Activated CD4-positive, alpha-beta T cell treated with anti-CD3 and anti-CD28 coated beads, Interleukin-2, amount 50 U/mL, for 24 hours (primary cell): ENCODE data around the gene GPRC5A.
"Not testable (repeated sequence)": the region's sequence is repeated elsewhere in the genome, so short reads cannot be mapped to it uniquely, and the experiment has no call there.

Experiments
- DNase-seq, 2 donors: peaks; one replicate each; pipeline ENCODE4 v3.0.0-alpha.2; 2020; ENCODE audit warnings: low read depth in 1 of 2, low spot score in 1 of 2

The GPRC5A gene, protein sequence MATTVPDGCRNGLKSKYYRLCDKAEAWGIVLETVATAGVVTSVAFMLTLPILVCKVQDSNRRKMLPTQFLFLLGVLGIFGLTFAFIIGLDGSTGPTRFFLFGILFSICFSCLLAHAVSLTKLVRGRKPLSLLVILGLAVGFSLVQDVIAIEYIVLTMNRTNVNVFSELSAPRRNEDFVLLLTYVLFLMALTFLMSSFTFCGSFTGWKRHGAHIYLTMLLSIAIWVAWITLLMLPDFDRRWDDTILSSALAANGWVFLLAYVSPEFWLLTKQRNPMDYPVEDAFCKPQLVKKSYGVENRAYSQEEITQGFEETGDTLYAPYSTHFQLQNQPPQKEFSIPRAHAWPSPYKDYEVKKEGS

DNA sequence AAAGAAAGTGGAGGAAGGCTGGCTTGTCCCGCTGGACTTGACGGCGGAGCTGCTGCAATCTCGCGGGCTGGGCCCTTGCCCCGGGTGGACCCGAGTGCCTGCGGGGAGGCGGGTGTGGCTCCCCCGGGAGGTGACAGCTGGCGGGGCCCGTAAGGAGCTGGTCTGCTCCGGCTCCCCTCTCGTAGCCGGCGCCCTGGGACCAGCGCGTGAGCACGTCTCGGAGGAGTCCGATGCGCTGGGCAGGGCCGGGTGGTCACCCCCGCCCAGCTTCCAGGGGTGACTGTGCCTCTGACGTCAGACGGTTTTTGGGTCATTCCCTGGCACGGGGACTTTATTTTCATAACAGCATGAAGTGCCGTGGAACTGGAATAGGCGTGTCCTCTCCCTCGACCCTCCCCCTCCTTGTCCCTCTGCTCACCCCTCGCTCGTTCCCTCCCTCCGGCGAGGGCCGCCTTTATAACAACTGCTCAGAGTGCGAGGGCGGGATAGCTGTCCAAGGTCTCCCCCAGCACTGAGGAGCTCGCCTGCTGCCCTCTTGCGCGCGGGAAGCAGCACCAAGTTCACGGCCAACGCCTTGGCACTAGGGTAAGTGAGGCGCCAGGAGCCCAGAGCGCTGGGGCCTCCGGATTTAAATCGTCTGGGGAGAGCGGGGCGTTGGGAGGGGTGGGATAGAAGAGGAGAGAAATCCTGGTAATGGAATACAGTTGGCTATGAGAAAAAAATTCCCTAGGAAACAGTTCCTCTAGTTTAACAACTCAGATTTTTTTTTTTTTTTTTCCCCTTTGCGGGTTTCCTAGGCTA lies at the start of gene GPRC5A:
Gene GPRC5A (plus strand): TSS at position 483 of the 801 bp plus-strand sequence. CDS start 16,688 bp downstream, outside the sequence.
- DNase-seq, result no peak

DNA sequence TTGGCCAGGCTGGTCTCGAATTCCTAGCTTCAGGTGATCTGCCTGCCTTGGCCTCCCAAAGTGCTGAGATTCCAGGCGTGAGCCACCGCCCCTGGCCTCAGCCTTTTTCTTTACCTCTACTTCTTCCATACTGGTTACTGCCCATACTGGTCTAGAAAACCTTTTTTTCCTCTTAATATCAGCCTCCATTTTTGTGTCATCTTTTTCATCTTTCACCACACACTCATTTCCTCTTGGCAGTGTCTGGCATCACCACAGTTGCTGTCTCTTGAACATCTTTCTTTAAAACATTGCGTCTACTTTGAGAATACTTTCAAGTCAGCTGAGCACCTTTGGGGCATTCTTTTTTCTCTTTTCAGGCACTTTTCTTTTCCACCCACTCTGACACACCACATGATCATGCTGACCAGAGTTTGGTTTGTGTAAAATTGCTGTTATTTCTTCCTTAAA lies 45.5 kb upstream of the GPRC5A start:
- no peak for DNase-seq

DNA sequence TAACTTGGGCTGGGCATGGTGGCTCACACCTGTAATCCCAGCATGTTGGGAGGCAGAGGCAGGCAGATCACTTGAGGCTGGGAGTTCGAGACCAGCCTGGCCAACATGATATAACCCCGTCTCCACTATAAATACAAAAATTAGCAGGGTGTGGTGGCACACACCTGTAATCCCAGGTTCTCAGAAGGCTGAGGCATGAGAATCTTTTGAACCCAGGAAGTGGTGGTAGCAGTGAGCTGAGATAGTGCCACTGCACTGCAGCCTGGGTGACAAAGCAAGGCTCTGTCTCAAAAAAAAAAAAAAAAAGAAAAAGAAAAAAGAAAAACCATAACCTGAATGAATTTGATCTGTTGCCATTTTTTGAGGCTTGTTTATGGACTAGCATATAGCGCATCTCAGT lies 44.6 kb upstream of the GPRC5A start:
- DNase-seq, result not testable (repeated sequence)

DNA sequence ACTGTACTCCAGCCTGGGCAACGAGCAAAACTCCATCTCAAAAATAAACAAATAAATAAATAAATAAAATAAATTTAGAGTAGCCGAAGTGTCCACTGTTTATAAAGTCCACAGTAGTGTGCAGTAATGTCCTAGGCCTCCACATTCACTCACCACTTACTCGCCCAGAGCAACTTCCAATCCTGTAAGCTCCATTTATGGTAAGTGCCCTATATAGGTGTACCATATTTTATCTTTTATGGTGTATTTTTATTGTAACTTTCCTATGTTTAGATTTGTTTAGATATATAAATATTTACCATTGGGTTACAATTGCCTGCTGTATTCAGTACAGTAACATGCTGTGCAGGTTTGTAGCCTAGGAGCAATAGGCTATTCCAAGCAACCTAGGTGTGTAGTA lies 37.9 kb upstream of the GPRC5A start:
- no peak for DNase-seq

DNA sequence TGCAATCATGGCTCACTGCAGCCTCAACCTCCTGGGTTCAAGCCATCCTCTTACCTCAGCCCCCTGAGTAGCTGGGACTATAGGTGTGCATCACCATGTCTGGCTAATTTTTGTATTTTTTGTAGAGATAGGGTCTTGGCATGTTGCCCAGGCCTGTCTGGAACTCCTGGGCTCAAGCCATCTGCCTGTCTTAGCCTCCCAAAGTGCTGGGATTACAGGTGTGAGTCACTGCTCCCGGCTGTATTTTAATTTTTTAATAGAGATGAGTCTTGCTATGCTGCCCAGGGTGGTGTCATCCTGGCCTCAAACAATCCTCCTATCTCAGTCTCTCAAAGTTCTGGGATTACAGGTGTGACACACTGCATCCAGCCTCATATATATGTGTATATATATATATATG lies 31.7 kb upstream of the GPRC5A start:
- no peak for DNase-seq

DNA sequence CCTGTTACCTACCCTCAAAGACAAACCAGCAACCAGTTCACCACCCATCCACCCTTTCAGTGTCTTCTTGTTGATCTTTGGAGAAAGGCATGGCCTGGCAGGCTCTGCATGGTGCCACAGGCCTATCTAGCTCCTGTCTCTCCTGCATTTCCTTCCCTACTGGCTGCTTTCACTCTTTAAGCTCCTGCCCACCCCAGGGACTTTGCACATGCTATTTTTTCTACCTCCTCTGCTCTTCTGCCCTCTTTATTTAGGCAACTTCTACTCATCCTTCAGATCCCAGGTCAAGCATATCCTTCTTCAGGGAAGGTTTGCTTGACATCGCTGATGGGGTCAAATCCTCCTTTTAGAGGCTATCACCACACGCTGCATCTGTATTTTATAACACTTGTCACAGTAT lies 27.1 kb upstream of the GPRC5A start:
- DNase-seq, result no peak

DNA sequence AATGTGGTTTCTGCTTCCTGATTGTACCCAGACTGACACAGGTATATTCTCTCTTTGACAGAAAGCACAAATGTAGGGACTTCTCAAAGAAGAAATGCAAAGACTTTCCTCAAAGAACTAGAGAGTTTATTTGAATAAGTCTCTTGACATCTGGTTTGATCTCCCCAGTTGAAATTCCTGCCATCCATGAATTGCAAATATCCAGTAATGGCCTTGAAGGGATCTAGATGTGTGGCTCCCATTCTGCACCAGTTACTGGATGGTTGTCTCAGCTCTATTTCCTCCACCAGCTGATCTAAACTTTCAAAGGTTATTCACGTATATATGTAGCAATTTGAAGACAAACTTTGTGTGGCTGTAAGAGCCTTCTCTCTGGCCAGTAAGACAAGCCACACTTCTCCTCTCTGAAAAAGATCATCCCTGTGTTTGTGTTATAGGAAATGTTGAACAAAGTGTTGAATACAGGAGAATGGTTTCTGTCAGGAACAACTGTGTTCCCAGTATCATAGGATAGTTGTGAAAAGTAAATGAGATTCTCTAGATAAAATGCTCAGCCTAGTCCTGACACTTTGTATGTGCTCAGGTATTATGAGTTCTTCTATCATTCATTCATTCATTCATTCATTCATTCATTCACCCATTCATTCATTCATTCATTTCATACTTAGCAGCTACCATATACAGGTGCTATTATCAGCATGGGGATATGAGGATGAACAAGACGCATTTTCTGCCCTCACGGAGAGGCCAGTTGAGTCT lies 22.7 kb upstream of the GPRC5A start:
- DNase-seq, result no peak

DNA sequence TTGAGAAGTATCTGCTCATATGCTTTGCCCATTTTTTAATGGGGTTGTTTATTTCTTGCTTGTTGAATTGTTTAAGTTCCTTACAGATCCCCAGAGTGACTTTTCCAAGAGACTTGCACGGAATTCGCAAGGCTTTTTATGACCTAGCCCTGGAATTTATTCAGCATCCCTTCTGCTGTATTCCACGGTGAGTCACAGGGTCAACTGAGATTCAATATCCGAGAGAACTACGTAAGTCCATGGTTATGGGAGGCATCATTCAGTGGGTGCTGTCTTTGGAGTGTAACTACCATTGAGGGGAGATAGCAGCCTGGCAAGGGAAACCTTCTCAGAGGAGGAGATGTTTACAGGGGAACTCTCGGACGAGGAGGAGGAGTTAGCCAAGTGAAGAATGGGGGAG lies 20.9 kb upstream of the GPRC5A start:
- no peak for DNase-seq

DNA sequence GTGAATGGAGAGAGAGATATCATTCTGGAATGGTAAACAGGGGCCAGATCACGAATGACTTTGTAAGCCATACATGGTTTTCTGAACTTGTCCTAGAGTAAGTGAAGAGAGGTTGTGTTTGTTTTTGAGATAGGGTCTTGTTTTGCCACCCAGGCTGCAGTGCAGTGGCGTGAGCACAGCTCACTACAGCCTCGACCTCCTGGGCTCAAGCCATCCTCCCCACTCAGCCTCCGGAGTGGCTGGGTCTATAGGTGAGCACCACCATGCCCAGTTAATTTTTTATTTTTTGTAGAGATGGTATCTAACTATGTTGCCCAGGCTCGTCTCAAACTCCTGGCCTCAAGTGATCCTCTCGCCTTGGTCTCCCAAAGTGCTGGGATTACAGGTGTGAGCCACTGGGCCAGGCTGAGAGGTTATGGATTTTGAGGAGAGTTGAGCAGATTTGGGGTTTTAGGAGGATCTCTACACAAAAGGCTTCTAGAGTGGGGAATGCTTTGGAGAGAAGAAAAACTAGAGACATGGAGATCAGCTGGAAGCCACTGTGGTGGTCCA lies 19.7 kb upstream of the GPRC5A start:
- DNase-seq, result no peak

DNA sequence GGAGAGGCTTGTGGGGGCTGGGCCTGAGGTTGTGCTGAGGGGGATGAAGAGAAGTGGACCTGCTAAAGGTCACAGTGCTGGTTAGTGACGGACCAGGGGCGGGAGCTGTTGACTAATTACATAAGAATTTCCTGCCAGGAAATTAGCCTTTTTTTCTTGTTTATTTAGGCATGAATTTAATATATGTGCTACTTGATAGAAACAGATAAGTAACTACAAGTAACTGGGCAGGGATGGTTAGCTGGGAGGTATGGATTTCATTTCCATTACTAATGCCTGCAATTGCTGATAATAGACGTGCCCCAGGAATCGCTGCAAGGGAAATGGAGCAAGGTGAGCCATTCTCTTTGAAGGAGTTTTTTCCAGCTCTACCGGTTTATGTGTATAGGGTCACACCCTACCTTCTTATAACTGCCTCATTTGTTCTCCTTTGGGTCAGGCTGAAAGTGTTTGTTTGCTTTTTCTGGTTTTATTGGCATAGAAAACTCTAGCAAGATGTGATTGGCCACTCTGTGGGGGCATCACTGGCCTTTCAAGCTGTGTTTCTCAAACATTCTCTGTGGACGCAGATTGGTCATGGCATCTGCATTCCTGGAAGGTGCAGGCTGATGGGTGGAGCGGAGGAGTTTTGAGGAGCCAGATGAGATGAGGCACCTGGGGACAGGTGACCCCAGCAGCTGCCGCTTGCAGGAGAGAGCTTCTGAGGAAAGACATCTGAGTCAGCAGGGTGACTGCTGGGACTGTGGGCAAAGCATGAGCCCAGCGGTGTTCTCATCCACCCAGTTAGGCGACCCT lies 19.0 kb upstream of the GPRC5A start:
- no peak for DNase-seq

DNA sequence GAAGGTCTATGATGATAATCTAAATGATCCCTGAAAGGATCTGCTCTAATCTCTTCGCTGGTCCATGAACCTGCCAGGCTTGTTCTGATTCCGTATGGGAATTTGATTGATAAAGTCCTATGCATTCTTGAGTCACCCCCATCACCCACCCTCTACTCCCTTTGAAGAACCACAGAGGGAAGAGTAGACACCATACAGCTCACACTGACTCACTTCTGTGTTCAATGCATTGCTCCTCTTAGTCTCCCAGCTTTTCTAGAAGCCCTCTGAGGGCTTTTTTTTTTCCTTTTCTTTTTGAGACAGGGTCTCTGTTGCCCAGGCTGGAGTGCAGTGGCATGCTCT lies 18.5 kb upstream of the GPRC5A start:
- no peak for DNase-seq

DNA sequence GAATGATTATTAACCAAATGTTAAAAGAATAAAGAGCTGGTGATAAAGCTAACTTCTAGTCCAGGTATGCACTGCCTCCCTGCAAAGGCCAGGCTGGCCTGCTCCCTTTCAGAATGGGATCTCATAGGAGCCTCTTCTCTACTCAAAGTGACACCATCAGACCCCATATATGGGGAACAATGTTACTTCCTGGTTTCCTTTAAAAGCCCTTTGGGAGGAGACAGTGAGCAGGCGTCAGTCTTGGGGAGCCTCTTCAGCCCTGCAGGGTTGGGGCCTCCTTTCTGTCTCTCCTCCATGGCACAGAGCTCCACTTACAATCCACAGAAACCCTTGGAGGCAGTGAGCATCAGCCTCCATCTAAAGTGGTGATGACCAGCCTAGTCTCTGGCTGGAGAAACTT lies 17.3 kb upstream of the GPRC5A start:
- DNase-seq, result no peak

DNA sequence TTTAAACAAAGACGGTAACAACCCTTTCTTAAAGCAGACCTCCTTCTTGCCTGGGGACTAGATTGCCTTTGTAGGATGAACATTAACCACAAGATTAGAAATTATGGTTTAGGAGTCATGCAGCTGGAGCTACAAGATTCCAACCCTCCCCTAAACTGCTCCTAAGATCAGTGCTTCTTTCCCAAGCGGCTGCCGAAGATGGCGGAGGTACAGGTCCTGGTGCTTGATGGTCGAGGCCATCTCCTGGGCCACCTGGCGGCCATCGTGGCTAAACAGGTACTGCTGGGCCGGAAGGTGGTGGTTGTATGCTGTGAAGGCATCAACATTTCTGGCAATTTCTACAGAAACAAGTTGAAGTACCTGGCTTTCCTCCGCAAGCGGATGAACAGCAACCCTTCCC lies 16.1 kb upstream of the GPRC5A start:
- DNase-seq, result not testable (repeated sequence)

DNA sequence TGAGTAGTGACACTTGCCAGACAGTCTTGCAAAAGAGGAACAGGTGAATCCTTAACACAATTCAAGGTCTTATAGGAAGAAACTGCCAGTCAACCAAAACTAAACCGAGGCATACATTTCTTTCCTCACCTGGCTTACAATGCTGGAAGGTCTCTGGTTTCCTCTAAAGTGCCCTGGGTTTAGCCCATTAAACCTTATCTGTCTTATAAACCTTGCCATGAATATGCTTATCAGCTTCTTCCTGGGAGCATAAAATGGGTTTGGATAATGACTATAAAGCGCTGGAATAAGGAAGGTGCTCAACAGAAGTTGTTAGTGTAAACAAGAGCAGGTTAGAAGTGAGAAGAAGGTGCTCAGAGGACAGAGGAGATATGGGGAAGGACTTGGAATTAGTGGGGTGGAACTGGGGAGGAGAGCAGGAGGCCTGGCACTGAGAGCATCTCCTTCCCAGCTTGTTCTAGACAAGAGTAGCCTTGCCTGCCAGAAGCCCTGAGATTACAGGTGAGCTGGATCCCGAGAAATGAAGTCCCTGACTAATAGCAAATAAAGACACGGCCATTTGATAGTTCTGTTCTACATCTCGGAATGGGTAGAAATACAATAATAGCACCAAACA lies 14.1 kb upstream of the GPRC5A start:
- DNase-seq, result no peak

DNA sequence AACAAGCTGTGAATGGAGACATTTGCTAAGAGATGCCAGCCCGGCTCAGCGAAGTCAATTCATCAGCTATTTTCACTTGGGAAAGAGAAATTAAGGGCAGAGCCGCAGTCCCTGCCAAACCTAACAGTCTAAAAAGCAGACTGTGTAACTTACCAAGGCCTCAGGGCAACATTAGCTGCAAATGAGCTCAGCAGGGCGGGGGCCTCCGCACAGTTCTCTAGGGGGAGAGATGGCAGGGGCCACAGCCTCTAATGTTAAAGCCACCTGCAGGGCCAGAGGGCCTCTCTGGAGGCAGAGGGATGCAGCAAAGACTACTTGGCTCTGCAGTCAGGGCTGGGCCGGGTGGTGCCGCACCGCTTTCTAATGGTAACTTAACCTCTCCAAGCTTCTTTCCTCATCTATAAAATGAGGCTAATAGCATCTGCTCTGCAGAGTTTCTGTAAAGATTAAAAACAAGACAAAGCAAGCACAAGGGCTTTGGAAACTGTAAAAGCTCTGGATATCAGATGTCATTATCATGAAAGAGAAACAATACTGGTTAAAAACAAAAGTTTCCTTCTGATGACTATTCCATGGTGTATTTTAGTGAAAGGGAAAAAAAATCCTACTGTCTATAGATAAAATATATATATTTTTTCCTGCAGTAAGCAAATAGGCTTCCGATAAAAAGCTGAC lies 13.4 kb upstream of the GPRC5A start:
- no peak for DNase-seq

DNA sequence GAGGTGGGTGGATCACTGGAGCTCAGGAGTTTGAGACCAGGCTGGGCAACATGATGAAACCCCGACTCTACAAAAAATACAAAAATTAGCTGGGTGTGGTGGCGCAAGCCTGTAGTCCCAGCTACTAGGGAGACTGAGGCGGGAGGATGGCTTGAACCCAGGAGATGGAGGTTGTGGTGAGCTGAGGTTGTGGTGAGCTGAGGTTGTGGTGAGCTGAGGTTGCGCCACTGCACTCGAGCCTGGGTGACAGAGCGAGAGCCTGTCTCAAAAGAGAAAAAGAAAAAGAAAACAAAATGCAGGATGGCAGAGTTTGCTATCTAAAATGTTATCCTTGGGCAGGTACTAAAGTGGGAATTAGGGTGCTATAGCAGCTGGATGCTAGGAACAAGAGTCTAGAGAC lies 10.8 kb upstream of the GPRC5A start:
- DNase-seq, result no peak

DNA sequence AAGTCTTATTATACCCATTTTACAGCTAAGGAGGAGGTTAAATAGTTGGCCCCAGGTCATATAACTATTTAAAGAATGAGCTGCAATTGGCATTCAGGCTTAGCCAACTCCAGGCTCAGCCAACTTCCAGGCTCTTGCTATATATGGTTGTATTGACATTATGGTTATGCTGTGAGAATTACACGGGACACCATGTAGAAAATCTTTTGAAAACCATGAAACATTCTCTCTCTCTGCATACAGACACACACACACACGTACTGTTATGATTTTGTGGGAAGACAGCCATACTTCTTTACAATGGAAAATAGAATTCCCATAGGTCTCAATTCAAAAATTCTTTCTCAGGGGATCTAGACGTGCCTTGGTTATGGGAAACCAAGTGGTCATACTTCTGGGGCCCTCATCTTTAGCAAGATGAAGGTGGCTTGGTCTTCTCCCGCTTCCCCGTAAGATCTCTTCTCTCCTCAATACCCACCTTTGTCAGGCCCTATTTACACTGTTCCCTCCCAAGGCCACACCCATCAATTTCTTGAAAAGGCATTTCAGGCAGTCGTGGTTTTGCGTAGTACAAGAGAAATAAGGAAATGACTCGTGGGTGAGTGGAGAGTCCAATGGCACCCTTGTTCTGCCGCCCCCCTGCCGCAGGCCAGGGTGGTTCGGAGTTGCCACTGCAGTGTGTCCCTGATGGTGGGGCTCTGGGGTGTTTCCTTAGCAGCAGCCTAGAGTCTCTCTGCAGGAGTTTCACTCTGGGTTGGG lies 10.0 kb upstream of the GPRC5A start:
- no peak for DNase-seq

DNA sequence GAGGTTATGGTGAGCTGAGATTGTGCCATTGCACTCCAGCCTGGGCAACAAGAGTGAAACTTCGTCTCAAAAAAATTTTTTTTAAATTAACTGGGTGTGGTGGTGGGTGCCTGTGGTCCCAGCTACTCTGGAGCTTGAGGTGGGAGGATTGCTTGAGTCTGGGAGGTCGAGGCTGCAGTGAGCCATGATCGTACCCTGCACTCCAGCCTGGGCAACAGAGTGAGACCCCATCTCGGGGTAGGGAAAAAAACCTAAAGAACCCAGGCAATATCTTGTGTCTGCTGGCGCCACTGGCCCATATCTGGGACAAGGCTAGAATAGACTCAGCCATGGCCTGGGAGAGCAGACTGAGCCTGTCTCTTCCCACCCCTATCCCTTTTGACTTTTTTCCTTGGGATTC lies 9.1 kb upstream of the GPRC5A start:
- DNase-seq, result no peak

DNA sequence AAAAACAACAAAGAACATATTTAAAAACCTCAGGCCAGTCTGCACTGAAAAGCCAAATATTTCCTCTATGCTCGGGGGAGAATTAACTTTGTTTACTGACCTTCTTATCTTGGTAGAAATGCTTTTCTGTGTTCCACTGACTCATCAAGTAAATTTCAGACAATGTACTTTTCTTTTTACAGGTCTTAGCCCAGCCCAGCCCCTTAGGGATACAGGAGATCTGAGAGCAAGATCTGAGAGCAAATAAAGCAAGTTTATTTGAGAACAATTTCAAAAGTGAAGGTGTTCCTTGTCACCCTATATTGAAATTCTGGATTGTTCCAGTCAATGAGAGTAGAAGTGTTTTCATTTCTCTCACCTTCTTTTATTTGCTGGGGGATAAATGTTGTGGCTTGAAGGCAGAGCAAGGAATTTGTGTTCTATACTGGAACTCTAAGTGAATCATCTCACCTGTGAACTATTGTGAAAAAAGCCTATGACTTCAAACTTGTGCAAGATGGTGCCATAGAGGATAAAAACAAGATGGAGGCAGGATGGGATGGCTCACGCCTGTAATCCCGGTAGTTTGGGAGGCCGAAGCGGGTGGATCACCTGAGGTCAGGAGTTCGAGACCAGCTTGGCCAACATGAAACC lies 7.9 kb upstream of the GPRC5A start:
- DNase-seq, result no peak
